Lower leg skin (tissue), 3 donors: Measurements from ENCODE around the gene ATP8A2.

Experiments used
- CTCF ChIP-seq, 3 donors: fragments of 450-650 bp; IDR thresholded peaks; one replicate each; pipeline ENCODE4 v1.5.1; 2016; ENCODE audit warnings: antibody characterized with exemption in 3 of 3, mild to moderate bottlenecking in 3 of 3, moderate library complexity in 2 of 3
- POLR2A ChIP-seq, 2 donors: fragments of 450-650 bp; IDR thresholded peaks; one replicate each; pipeline ENCODE4 v1.6.1; 2016 to 2017; ENCODE audit warnings: antibody characterized with exemption in 2 of 2, mild to moderate bottlenecking in 1 of 2, moderate library complexity in 1 of 2

- TF ChIP-seq CTCF (IDR thresholded peaks at IDR 0.05) (no peak), POLR2A (IDR thresholded peaks at IDR 0.05) (no peak)
These were observed 230.4 kb downstream of the ATP8A2 start for GRCh38 chr13:25602176-25602575.
